CD4-positive, alpha-beta T cell treated with Interleukin-21 for 1 hour (primary cell): ENCODE measurements around the gene CCDC9B.

Experiments
- DNase-seq: peaks from one replicate; pipeline ENCODE4 v3.0.0-alpha.2; 2020

CCDC9B gene

GRCh38 chr15:40306371-40306770 is 34.4 kb downstream of the CCDC9B start:
- DNase-seq: no peak

DNA sequence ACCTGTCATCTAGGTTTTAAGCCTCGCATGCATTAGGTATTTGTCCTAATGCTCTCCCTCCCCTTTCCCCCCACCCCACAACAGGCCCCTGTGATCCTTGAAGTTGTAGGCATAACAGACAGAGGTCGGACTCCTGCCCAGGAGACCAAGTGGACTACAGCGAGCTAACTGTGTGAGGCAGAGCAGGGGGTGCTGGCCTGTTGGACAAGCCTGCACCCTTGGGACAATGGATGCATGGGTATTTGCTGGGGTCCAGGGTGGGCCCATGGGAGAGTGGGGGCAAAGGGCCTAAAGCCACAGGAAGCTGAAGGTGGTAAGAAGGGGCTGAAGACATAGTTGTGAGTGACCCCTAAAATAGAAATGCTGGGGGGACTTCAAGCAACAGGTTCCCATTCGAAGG is 35.5 kb downstream of the CCDC9B start:
- DNase-seq: no peak

- no peak for DNase-seq
These were observed 37.2 kb downstream of the CCDC9B start for GRCh38 chr15:40303576-40303975.

DNA sequence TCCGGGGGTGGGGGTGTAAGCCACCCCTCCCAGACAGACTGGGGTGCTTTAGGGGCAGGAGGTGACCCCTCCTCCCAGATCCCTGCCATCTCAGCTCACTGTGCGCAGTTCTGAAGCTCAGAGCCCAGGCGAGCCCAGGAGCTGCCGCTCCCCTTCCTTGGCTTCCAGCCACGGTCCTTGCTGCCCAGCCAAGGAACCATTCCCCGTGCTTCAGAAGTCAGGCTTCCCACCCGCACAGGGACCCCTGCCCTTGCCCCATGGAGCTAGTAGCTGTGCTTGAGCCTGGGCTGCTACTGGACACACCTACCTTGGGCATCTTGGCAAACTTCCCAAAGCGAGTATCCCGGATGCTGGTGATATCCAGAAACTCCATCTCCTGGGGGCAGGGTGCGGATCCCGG is 37.8 kb downstream of the CCDC9B start:
- no peak for DNase-seq

- no peak for DNase-seq
These were observed 38.4 kb downstream of the CCDC9B start for GRCh38 chr15:40302288-40302886.

DNA sequence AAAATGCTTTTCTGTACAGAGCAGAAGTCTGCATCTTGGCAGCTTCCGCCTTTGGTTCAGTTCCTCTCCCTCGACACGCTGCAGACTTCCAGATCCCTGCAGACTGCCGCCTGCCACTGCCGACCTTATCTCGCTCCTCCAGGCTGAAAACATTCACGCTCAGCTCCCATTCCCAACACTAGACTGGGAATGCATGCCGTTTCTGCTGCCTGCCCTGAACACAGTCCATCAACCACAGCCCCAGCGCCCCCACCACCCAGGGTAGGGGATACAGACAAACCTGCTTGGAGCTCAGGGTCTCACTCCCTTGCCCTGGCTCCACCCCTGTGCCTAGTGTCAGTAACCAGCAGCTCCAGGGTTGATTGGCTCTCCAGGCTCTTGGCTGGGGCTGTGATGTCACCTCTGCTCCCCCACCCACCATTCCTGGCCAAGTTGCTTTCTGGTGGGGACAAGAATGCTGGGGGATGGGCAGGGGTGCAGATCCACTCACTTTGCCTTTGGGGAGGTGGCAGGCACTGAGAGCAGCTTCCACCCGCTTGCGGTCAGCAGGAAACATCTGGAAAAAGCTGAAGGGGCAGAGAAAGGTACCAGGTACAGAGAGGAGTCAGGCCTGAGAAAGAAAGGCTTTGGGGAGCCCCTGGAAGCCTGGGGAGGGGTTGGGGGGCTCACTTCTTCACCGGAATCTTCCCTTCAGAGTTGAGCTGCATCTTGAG is 39.1 kb downstream of the CCDC9B start:
- no peak for DNase-seq

- no peak for DNase-seq
These were observed 40.0 kb downstream of the CCDC9B start for GRCh38 chr15:40300771-40301170.

DNA sequence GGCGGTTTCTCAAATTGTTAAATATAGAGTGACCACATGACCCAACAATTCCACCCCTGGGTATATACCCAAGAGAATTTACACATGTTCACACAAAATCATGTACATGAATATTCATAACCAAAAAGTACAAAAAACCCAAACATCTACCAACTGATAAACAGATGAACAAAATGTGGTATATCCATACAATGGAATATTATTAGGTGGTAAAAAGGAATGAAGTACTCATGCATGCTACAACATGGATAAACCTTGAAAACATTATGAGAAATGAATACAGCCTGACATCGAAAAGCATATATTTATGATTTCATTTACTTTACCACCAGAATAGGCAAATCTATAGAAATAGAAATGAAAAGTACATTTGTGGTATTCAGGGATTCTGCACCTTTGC is 40.4 kb downstream of the CCDC9B start:
- DNase-seq: no peak

DNA sequence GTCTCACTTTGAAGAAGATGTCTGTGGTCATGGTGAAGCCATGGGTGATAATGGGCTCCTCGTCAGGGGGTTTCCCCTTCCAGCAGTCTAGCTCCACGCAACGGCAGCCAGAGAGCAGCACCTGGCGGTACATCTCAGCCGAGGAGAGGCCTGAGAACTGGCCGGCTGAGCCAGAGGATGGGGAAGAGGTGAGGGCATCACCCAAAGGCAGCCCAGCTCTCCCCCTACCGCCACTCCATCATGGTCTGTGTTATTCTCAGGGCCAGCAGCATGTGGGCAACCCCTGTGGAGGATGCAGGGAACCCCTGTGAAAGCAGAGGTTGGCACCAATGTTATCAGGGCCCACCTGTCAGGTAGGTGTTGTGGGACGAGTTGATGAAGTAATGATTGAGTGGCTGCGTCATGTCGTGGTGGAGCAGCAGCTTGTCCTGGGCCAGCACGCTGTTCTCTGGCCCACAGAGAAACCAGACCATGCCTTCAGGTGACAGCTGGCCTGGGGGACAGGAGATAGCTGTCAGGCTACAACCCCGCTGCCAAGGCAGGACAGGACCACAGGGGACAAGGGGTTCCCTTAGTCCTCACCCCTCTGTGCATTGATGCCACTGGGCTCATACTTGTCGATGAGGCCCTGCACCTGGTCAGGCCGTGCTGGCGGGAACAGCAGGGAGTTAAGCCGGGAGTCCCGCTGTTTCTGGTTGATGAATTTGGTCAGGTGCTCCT is 42.4 kb downstream of the CCDC9B start:
- DNase-seq: no peak

- DNase-seq: no peak
These were observed 43.4 kb downstream of the CCDC9B start for GRCh38 chr15:40297356-40297755.

DNA sequence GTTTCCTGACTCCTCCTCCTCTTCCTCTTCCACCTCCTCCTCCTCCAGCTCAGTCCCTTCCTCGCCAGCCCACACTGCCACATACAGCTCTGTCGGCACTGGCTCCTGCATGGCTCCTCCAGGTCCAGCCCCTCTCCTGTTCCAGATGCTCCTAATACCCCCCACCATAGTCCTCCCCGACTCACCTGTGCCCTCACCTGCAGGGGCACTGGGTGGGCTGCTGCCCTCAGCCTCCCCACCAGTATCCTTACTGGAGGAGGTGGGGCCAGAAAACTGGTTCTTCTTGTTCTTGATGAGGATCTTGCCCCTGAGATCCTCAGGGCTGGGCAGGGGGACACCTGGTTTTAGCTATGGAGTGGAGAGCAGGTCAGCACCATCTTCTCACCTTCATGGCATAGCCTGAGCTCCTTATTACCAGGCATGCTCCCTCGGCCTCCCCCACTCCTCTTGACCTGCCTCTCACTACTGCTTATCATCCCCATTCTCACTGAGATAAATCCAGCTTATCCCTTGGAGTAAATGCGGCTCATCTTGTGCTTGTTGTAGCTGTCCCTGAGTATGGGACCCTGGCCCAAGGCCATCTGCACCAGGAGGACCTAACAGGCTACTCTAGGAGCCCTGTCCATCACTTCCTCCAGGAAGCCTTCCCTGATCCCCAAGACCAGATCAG is 44.0 kb downstream of the CCDC9B start:
- DNase-seq: no peak

GRCh38 chr15:40295877-40296560 is 44.7 kb downstream of the CCDC9B start:
- DNase-seq: no peak

DNA sequence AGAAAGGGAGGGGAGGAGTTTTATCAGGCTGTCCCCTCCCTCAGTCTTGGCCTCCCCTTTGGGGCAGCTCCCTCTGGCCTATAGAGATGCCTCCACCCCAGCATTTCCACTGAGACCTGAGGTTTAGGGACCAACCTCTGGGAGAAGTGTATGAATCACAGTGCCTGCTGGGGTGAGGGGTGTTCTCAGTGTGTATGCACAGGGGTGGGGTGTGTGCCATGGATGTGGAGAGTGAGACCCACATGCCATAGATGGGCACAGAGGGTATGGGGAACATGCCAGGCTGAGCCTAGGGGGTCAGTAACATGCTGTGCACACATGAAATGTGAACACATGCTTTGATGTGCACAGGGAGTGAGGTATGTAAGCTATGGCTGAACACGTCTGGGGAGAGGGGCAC is 45.4 kb downstream of the CCDC9B start:
- no peak for DNase-seq

- DNase-seq: no peak
These were observed 46.5 kb downstream of the CCDC9B start for GRCh38 chr15:40293905-40294895.

DNA sequence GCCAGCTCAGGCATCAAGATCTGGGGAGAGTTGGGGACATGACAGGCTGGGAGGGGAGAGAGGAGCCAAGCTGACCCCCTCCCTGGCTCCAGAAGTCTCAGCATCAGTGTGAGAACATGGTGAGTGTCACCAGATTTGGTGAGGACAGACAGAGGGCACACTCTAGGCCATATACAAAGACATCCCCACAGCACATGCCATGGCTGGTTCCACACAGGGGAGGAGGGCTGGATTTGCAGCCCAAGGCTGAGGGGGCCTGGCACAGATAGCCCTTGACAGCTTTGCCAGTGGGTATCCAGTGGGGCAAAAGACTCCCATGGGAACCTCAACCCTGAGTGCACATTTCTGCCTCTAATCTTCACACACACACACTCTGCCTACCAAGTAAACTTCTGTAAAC is 47.7 kb downstream of the CCDC9B start:
- no peak for DNase-seq

- DNase-seq: no peak
These were observed 48.5 kb downstream of the CCDC9B start for GRCh38 chr15:40292246-40292645.

GRCh38 chr15:40290918-40291574 is 49.7 kb downstream of the CCDC9B start:
- no peak for DNase-seq

DNA sequence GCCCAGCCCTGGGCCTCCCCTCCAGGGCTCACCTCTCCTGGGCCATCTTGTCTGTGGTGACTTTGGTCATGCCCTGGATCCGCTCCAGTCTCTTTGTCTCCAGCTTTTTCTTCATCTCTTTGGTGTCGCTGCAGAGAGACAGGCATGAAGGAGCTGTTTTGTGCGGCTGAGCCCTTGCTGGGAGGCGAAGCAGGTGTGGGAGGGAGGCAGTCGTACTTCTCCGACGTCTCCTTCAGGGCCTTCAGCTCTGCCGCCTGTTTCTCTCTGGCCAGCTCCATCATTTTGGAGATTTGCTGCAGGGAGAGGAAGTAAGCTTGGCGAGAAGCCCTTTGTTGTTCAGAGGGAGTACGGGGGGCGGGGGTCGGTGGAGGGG is 50.2 kb downstream of the CCDC9B start:
- DNase-seq: no peak

- DNase-seq: no peak
These were observed 51.5 kb downstream of the CCDC9B start for GRCh38 chr15:40289140-40289775.

- no peak for DNase-seq
These were observed 52.8 kb downstream of the CCDC9B start for GRCh38 chr15:40287968-40288367.

- DNase-seq: no peak
These were observed 53.2 kb downstream of the CCDC9B start for GRCh38 chr15:40287505-40287904.
